Neural progenitor cell (in vitro differentiated cells): ENCODE measurements around the gene TADA2B. TPM values are rescaled to one million over a fixed set of nuclear protein-coding genes. Genes with fewer than 3 reads are reported as not detected.
A peak's percentile ranks its signal among the peaks of the same experiment; 100 is the strongest.

Source experiments
- DNase-seq: peaks from one replicate; pipeline ENCODE4 v3.0.0-alpha.2; 2016; ENCODE audit warnings: low spot score
- H2AFZ ChIP-seq: fragments of 200-600 bp; sonication (generic); replicated peaks from 2 replicates; pipeline ENCODE4 v1.6.1; 2016; ENCODE audit warnings: antibody characterized with exemption
- H3F3A ChIP-seq: fragments of 200-600 bp; sonication (generic); 2 replicates; pipeline ENCODE4 v1.6.1; 2016; ENCODE audit warnings: antibody characterized with exemption, low read depth
- H3K27ac ChIP-seq: fragments of 200-600 bp; sonication (generic); 2 replicates; pipeline ENCODE4 v1.5.1; 2016; ENCODE audit warnings: mild to moderate bottlenecking
- H3K27me3 ChIP-seq: fragments of 200-600 bp; sonication (generic); 2 replicates; pipeline ENCODE4 v1.6.1; 2016; ENCODE audit warnings: mild to moderate bottlenecking, moderate library complexity
- H3K36me3 ChIP-seq: fragments of 200-600 bp; sonication (generic); 2 replicates; pipeline ENCODE4 v1.5.1; 2016
- H3K4me1 ChIP-seq: fragments of 200-600 bp; sonication (generic); 2 replicates; pipeline ENCODE4 v1.6.1; 2016; ENCODE audit warnings: mixed run types
- H3K4me2 ChIP-seq: fragments of 200-600 bp; sonication (generic); 2 replicates; pipeline ENCODE4 v1.6.1; 2016
- H3K4me3 ChIP-seq: fragments of 200-600 bp; sonication (generic); 2 replicates; pipeline ENCODE4 v1.5.1; 2016
- H3K79me2 ChIP-seq: fragments of 200-600 bp; sonication (generic); 2 replicates; pipeline ENCODE4 v1.6.1; 2016; ENCODE audit warnings: low read depth
- H3K9ac ChIP-seq: fragments of 200-600 bp; sonication (generic); 2 replicates; pipeline ENCODE4 v1.6.1; 2016
- H3K9me3 ChIP-seq: fragments of 200-600 bp; sonication (generic); 2 replicates; pipeline ENCODE4 v1.5.1; 2016; ENCODE audit warnings: low read depth
- H4K20me1 ChIP-seq: fragments of 200-600 bp; sonication (generic); 2 replicates; pipeline ENCODE4 v1.6.1; 2016; ENCODE audit warnings: low read depth
- H3K27ac Mint-ChIP-seq: 3 replicates; pipeline ENCODE4 v1.8.0; 2021; ENCODE audit warnings: mixed read lengths
- H3K27me3 Mint-ChIP-seq: 2 replicates; pipeline ENCODE4 v1.8.0; 2022; ENCODE audit warnings: low read depth, mild to moderate bottlenecking, inconsistent platforms, moderate library complexity, mixed read lengths; ENCODE audit not compliant: insufficient read depth
- H3K36me3 Mint-ChIP-seq: 3 replicates; pipeline ENCODE4 v1.8.0; 2021; ENCODE audit warnings: mixed read lengths
- H3K4me1 Mint-ChIP-seq: 3 replicates; pipeline ENCODE4 v1.8.0; 2021; ENCODE audit warnings: mixed read lengths
- H3K4me3 Mint-ChIP-seq: 3 replicates; pipeline ENCODE4 v1.8.0; 2021; ENCODE audit warnings: mild to moderate bottlenecking, moderate library complexity, mixed read lengths
- H3K9me3 Mint-ChIP-seq: 3 replicates; pipeline ENCODE4 v1.8.0; 2020; ENCODE audit warnings: mixed read lengths
- CTCF ChIP-seq: fragments of 200-600 bp; sonication (generic); IDR thresholded peaks from 2 replicates; pipeline ENCODE4 v1.5.1; 2017; ENCODE audit warnings: antibody characterized with exemption, mild to moderate bottlenecking
- EZH2 ChIP-seq: fragments of 200-600 bp; sonication (generic); IDR thresholded peaks from 2 replicates; pipeline ENCODE4 v1.6.1; 2017; ENCODE audit warnings: antibody characterized with exemption, mild to moderate bottlenecking, moderate library complexity
- EZH2phosphoT487 ChIP-seq: fragments of 200-600 bp; sonication (generic); IDR thresholded peaks from 2 replicates; pipeline ENCODE4 v1.6.1; 2017; ENCODE audit warnings: antibody characterized with exemption
- total RNA-seq: library from RNA; depleted of rRNA; stranded (reverse); fragments of >200 nt; gene quantifications from 2 replicates; pipeline ENCODE4 v1.2.3, GENCODE V29; 2015; ENCODE audit warnings: low replicate concordance

TADA2B gene, protein sequence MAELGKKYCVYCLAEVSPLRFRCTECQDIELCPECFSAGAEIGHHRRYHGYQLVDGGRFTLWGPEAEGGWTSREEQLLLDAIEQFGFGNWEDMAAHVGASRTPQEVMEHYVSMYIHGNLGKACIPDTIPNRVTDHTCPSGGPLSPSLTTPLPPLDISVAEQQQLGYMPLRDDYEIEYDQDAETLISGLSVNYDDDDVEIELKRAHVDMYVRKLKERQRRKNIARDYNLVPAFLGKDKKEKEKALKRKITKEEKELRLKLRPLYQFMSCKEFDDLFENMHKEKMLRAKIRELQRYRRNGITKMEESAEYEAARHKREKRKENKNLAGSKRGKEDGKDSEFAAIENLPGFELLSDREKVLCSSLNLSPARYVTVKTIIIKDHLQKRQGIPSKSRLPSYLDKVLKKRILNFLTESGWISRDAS
- 10.6 and 12.6 TPM in 2 replicates for total RNA-seq

- Histone ChIP-seq H3K4me2 (peak within 1 kb of the TSS; percentile 90), H3F3A (peaks cover 17% of the 10 kb centered on the region), H3K9me3 (no peaks in the 10 kb centered on the region), H4K20me1 (peaks cover 56% of the 10 kb centered on the region), H3K27me3 (peaks cover 35% of the 10 kb centered on the region), H3K79me2 (peaks cover 49% of the 10 kb centered on the region), H2AFZ (peak within 1 kb of the TSS; percentile 98), H3K4me1 (peaks cover 8% of the 10 kb centered on the region), H3K9ac (peak within 1 kb of the TSS; percentile 85), H3K36me3 (no peaks in the 10 kb centered on the region), H3K4me3 (peak within 1 kb of the TSS; percentile 100), H3K27ac (no peak within 1 kb of the TSS)
- H3K36me3 Mint-ChIP-seq = peaks cover 15% of the 10 kb centered on the region
- DNase-seq = no peak
- peaks cover 5% of the 10 kb centered on the region for H3K9me3 Mint-ChIP-seq
- H3K4me3 Mint-ChIP-seq = peak within 1 kb of the TSS; percentile 92
- peaks cover 35% of the 10 kb centered on the region for H3K4me1 Mint-ChIP-seq
- peaks cover 9% of the 10 kb centered on the region for H3K27me3 Mint-ChIP-seq
- H3K27ac Mint-ChIP-seq = peak within 1 kb of the TSS; percentile 97
- TF ChIP-seq EZH2 (no peak), CTCF (no peak), EZH2phosphoT487 (no peak)
Measured at GRCh38 chr4:7043284-7044136, at the start of gene TADA2B. Gene TADA2B, plus strand, starts transcription at chr4:7043372. Its CDS starts 208 bp downstream, at chr4:7043580.

GRCh38 chr4:6996481-6996880 lies 46.7 kb upstream of the TADA2B start:
- Mint-ChIP-seq H3K27me3 (no peaks in the 10 kb centered on the region), H3K9me3 (no peaks in the 10 kb centered on the region), H3K27ac (no peak overlapping the region), H3K36me3 (peaks cover 37% of the 10 kb centered on the region), H3K4me1 (peaks cover 8% of the 10 kb centered on the region), H3K4me3 (no peak overlapping the region)
- Histone ChIP-seq H4K20me1 (peaks cover 37% of the 10 kb centered on the region), H2AFZ (no peak overlapping the region), H3K4me1 (no peaks in the 10 kb centered on the region), H3K36me3 (no peaks in the 10 kb centered on the region), H3K9me3 (no peaks in the 10 kb centered on the region), H3F3A (no peaks in the 10 kb centered on the region), H3K79me2 (peaks cover 23% of the 10 kb centered on the region), H3K27ac (no peak overlapping the region), H3K4me2 (no peak overlapping the region), H3K9ac (no peak overlapping the region), H3K4me3 (no peak overlapping the region), H3K27me3 (no peaks in the 10 kb centered on the region)
- TF ChIP-seq EZH2phosphoT487 = no peak
- no peak for TF ChIP-seq EZH2
- no peak for TF ChIP-seq CTCF
- DNase-seq = no peak

DNA sequence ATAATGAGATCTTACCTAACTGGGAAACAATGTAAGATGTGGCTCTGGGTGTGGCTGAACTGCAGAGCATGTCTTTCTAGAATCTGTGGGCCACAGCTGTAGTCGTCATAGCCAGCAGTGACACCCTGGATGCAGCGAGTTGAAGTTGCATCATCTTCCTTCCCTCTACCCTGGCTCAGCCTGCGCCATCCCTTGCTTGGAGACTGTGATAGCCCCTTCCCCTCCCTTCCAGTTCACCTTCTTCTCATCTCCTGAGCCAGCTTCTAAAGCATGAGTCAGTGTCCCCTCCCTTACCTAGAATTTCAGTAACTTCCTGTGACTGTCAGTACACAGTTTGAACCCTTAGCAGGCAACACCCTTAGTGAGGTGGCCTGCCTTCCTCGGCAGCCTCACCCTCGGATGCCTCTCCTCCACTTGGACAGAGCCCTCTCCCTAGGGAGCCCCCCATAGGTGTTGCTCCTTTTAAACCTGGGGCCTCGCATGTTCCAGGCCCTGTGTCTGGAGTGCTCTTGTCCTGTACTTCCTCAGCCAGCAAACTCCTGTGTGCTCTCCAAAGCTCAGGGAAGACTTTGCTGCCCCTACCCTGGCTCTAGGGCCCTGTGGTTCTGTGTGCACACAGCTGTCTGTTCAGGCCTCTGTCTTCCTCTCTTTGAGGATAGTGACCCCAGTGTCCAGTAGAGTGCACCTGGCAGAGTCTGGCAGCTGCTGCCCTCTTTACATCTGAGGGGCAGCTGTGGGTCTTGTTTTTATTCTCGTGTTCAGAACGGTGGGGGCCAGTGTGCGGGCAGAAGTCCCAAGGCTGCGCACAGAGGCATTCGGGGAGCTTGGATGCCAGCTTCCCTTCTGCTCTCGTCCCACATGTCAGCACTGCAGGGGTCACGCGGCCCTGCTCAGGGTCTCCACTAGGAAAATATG lies 43.7 kb upstream of the TADA2B start:
- Histone ChIP-seq H3K9me3 (no peaks in the 10 kb centered on the region), H3F3A (no peaks in the 10 kb centered on the region), H3K4me1 (no peaks in the 10 kb centered on the region), H3K27ac (no peak overlapping the region), H3K27me3 (no peaks in the 10 kb centered on the region), H3K4me3 (no peak overlapping the region), H3K4me2 (no peak overlapping the region), H2AFZ (no peak overlapping the region), H4K20me1 (peaks cover 36% of the 10 kb centered on the region), H3K36me3 (no peaks in the 10 kb centered on the region), H3K79me2 (peaks cover 12% of the 10 kb centered on the region), H3K9ac (no peak overlapping the region)
- peak overlapping the region; percentile 42 for H3K27ac Mint-ChIP-seq
- no peak for TF ChIP-seq EZH2phosphoT487
- no peak for TF ChIP-seq CTCF
- no peak for TF ChIP-seq EZH2
- H3K4me1 Mint-ChIP-seq = peaks cover 2% of the 10 kb centered on the region
- H3K9me3 Mint-ChIP-seq = no peaks in the 10 kb centered on the region
- peaks cover 42% of the 10 kb centered on the region for H3K36me3 Mint-ChIP-seq
- no peak for DNase-seq
- H3K27me3 Mint-ChIP-seq = no peaks in the 10 kb centered on the region
- no peak overlapping the region for H3K4me3 Mint-ChIP-seq
